SK-N-SH (cell line): ENCODE results near the gene SLCO4A1. TPM values are rescaled to one million over a fixed set of nuclear protein-coding genes. Genes with fewer than 3 reads are reported as not detected.

Source experiments
- CTCF ChIA-PET: fragments of 300-600, 350-600 bp; formaldehyde crosslinking; extraction: SDS; loops from one replicate; lab custom pipeline; 2021; lab: Yijun Ruan, JAX
- POLR2A ChIA-PET: fragments of 350-600 bp; sonication (Branson Sonifier 250); formaldehyde crosslinking; extraction: SDS; loops from one replicate; lab custom pipeline; 2020; ENCODE audit warnings: antibody characterized with exemption, inconsistent platforms; lab: Yijun Ruan, JAX
- DNase-seq: peaks from one replicate; pipeline ENCODE4 v3.0.0; 2012
- H2AFZ ChIP-seq: fragments of 200-600 bp; sonication (generic); 2 replicates; pipeline ENCODE4 v1.8.1; 2016; ENCODE audit warnings: antibody characterized with exemption, mild to moderate bottlenecking, low read depth
- H3F3A ChIP-seq: fragments of 200-600 bp; sonication (generic); replicated peaks from 2 replicates; pipeline ENCODE3; 2016; ENCODE audit warnings: antibody characterized with exemption, mild to moderate bottlenecking; ENCODE audit not compliant: insufficient read depth
- H3K27ac ChIP-seq, 2 experiments: fragments of 200-500 bp in 1 of 2; fragments of 200-600 bp in 1 of 2; sonication (Bioruptor generic) in 1 of 2; sonication (generic), shearing (Covaris generic) in 1 of 2; 2 replicates each; pipeline versions ENCODE4 v1.5.1 to v1.6.1; 2014 to 2016; ENCODE audit warnings: low read depth in 2 of 2, inconsistent platforms in 1 of 2, low read length in 1 of 2, mild to moderate bottlenecking in 1 of 2, mixed read lengths in 1 of 2
- H3K27me3 ChIP-seq: fragments of 200-600 bp; sonication (generic), shearing (Covaris generic); 2 replicates; pipeline ENCODE4 v1.6.1; 2016; ENCODE audit warnings: mixed run types; ENCODE audit not compliant: insufficient read depth
- H3K36me3 ChIP-seq, 2 experiments: fragments of 200-500 bp in 1 of 2; fragments of 200-600 bp in 1 of 2; sonication (Bioruptor generic) in 1 of 2; sonication (generic) in 1 of 2; replicated peaks in 1 of 2; 2 replicates each; pipeline versions ENCODE3 to v1.5.1; 2014 to 2016; ENCODE audit warnings: low read length in 1 of 2, mild to moderate bottlenecking in 1 of 2; ENCODE audit not compliant: insufficient read depth in 2 of 2, control insufficient read depth in 1 of 2
- H3K4me1 ChIP-seq, 2 experiments: fragments of 200-500 bp in 1 of 2; fragments of 200-600 bp in 1 of 2; sonication (Bioruptor generic) in 1 of 2; sonication (generic), shearing (Covaris generic) in 1 of 2; 2 replicates each; pipeline versions ENCODE4 v1.5.1 to v1.6.1; 2014 to 2016; ENCODE audit warnings: low read depth in 1 of 2, low read length in 1 of 2, mixed run types in 1 of 2; ENCODE audit not compliant: insufficient read depth in 2 of 2, control insufficient read depth in 1 of 2
- H3K4me2 ChIP-seq: fragments of 200-600 bp; sonication (generic), shearing (Covaris generic); 2 replicates; pipeline ENCODE4 v1.6.1; 2017; ENCODE audit warnings: mixed run types
- H3K4me3 ChIP-seq, 2 experiments: fragments of 200-500 bp in 1 of 2; fragments of 200-600 bp in 1 of 2; sonication (Bioruptor generic) in 1 of 2; sonication (generic), shearing (Covaris generic) in 1 of 2; 2 replicates each; pipeline versions ENCODE4 v1.5.1 to v1.8.1; 2014 to 2016; ENCODE audit warnings: low read depth in 2 of 2, inconsistent platforms in 1 of 2, low read length in 1 of 2, mild to moderate bottlenecking in 1 of 2, mixed read lengths in 1 of 2, moderate library complexity in 1 of 2
- H3K79me2 ChIP-seq: fragments of 200-600 bp; sonication (generic); 2 replicates; pipeline ENCODE4 v1.8.1; 2017; ENCODE audit warnings: mild to moderate bottlenecking; ENCODE audit not compliant: insufficient read depth
- H3K9ac ChIP-seq: fragments of 200-600 bp; sonication (generic); 2 replicates; pipeline ENCODE4 v1.6.1; 2017; ENCODE audit warnings: mixed run types
- H3K9me2 ChIP-seq: fragments of 200-600 bp; sonication (generic); 2 replicates; pipeline ENCODE4 v1.6.1; 2017; ENCODE audit warnings: mixed run types
- H3K9me3 ChIP-seq: fragments of 200-600 bp; sonication (generic); 2 replicates; pipeline ENCODE4 v1.6.1; 2017; ENCODE audit warnings: mixed run types, mild to moderate bottlenecking, moderate library complexity
- H4K20me1 ChIP-seq: fragments of 200-600 bp; sonication (generic); 2 replicates; pipeline ENCODE4 v1.6.1; 2017; ENCODE audit warnings: mild to moderate bottlenecking, mixed run types; ENCODE audit not compliant: insufficient read depth
- CHD2 ChIP-seq: fragments of 150-350 bp; IDR thresholded peaks from 2 replicates; pipeline ENCODE4 v1.6.1; 2018; ENCODE audit warnings: low read length; ENCODE audit not compliant: partially characterized antibody
- FOXJ3 ChIP-seq: sonication (generic); formaldehyde crosslinking; IDR thresholded peaks from 2 replicates; pipeline ENCODE4 v1.5.1; 2020; ENCODE audit warnings: mild to moderate bottlenecking, missing genetic modification reagents
- FOXM1 ChIP-seq: IDR thresholded peaks from 2 replicates; pipeline ENCODE4 v1.4.0; 2012; ENCODE audit warnings: low read depth, mild to moderate bottlenecking
- GABPA ChIP-seq: IDR thresholded peaks from 2 replicates; pipeline ENCODE4 v1.4.0; 2012; ENCODE audit warnings: low read depth, mild to moderate bottlenecking
- GATA2 ChIP-seq: sonication (generic); formaldehyde crosslinking; IDR thresholded peaks from 2 replicates; pipeline ENCODE4 v1.5.0; 2020; ENCODE audit warnings: mild to moderate bottlenecking, missing genetic modification reagents
- MAX ChIP-seq: IDR thresholded peaks from 2 replicates; pipeline ENCODE4 v1.4.0; 2012; ENCODE audit warnings: low read depth
- MXI1 ChIP-seq: IDR thresholded peaks from 2 replicates; pipeline ENCODE4 v1.6.1; 2012; ENCODE audit warnings: mild to moderate bottlenecking, low read depth, low read length, improper control_type of control experiment
- NRF1 ChIP-seq: IDR thresholded peaks from 2 replicates; pipeline ENCODE4 v1.6.1; 2012; ENCODE audit warnings: low read depth, mild to moderate bottlenecking, low read length
- POLR2AphosphoS5 ChIP-seq: IDR thresholded peaks from 2 replicates; pipeline ENCODE4 v1.6.1; 2012; ENCODE audit warnings: low read depth, low read length
- REST ChIP-seq: IDR thresholded peaks from 2 replicates; pipeline ENCODE4 v1.6.1; 2012; ENCODE audit warnings: mild to moderate bottlenecking, low read depth, low read length, moderate library complexity
- RFX5 ChIP-seq: IDR thresholded peaks from 2 replicates; pipeline ENCODE4 v1.6.1; 2012; ENCODE audit warnings: mild to moderate bottlenecking, improper control_type of control experiment, low read length
- RXRA ChIP-seq: IDR thresholded peaks from 2 replicates; pipeline ENCODE4 v1.4.0; 2012; ENCODE audit warnings: low read depth, mild to moderate bottlenecking, borderline replicate concordance
- SIN3A ChIP-seq: IDR thresholded peaks from 2 replicates; pipeline ENCODE4 v1.6.1; 2012; ENCODE audit warnings: low read depth, mild to moderate bottlenecking, low read length, moderate library complexity, borderline replicate concordance
- TCF12 ChIP-seq: IDR thresholded peaks from 2 replicates; pipeline ENCODE4 v1.4.0; 2012
- TEAD4 ChIP-seq: IDR thresholded peaks from 2 replicates; pipeline ENCODE4 v1.4.0; 2012; ENCODE audit warnings: mild to moderate bottlenecking, borderline replicate concordance; ENCODE audit not compliant: insufficient read depth
- WGBS: methylation state at CpG from one replicate; pipeline ENCODE4 v1.1.6; 2017; ENCODE audit warnings: low lambda C conversion rate; 5-methylcytosine and 5-hydroxymethylcytosine counted together
- polyA plus RNA-seq, 3 experiments: library from polyadenylated mRNA; depleted of rRNA; stranded (reverse); fragments of >200 nt; gene quantifications; 2 replicates each; pipeline ENCODE4 v1.2.3, GENCODE V29; 2012

SLCO4A1 gene
- polyA plus RNA-seq, 1 of the 3 experiments (the other 2 are of a cell fraction): 0.33 TPM

GRCh38 chr20:62667530-62668440, 25.5 kb downstream of the SLCO4A1 start:
- no peak overlapping the region for H2AFZ ChIP-seq
- ChIA-PET POLR2A (no interaction called here), CTCF (interaction anchor here (0.6 to 9.1 kb wide), 10 partner anchors 13 to 213 kb away, joined by 3 to 162 read pairs (median 4); no protein-coding TSS in a partner anchor)
- no peak overlapping the region for H3K4me2 ChIP-seq
- no peaks in the 10 kb centered on the region for H4K20me1 ChIP-seq
- H3K9me3 ChIP-seq: no peaks in the 10 kb centered on the region
- H3K27me3 ChIP-seq: no peaks in the 10 kb centered on the region
- H3K27ac ChIP-seq: no peak overlapping the region
- no peak overlapping the region for H3K9ac ChIP-seq
- no peaks in the 10 kb centered on the region for H3K79me2 ChIP-seq
- no peaks in the 10 kb centered on the region for H3K9me2 ChIP-seq
- 77% methylated on average over 17 of the region's 30 CpGs for WGBS
- no peaks in the 10 kb centered on the region for H3K36me3 ChIP-seq
- TF ChIP-seq MAX (no peak), CHD2 (no peak), FOXM1 (no peak), RXRA (no peak), GATA2 (CRISPR knock-in tag) (no peak), RFX5 (no peak), GABPA (no peak), TCF12 (no peak), FOXJ3 (CRISPR knock-in tag) (no peak), REST (no peak), MXI1 (no peak), POLR2AphosphoS5 (no peak), SIN3A (no peak), TEAD4 (no peak), NRF1 (no peak)
- H3F3A ChIP-seq: no peaks in the 10 kb centered on the region
- no peak overlapping the region for H3K4me3 ChIP-seq
- no peaks in the 10 kb centered on the region; a peak in 1 of 4 replicates for H3K4me1 ChIP-seq
- no peak for DNase-seq
